Neural crest cell (in vitro differentiated cells): Measurements from ENCODE around the gene TRIM2. TPM values are rescaled to one million over a fixed set of nuclear protein-coding genes. Genes with fewer than 3 reads are reported as not detected.

Source experiments
- DNase-seq: peaks from one replicate; pipeline ENCODE4 v3.0.0; 2021; ENCODE audit warnings: low read depth, mixed read lengths, low spot score
- H3K27ac Mint-ChIP-seq: one replicate; pipeline ENCODE4 v1.8.0; 2021; ENCODE audit warnings: mild to moderate bottlenecking, mixed read lengths; ENCODE audit not compliant: unreplicated experiment
- H3K27me3 Mint-ChIP-seq: 2 replicates; pipeline ENCODE4 v1.8.0; 2021; ENCODE audit warnings: low read depth, mild to moderate bottlenecking, mixed read lengths
- H3K36me3 Mint-ChIP-seq: 2 replicates; pipeline ENCODE4 v1.8.0; 2021; ENCODE audit warnings: low read depth, mild to moderate bottlenecking, mixed read lengths
- H3K4me1 Mint-ChIP-seq: 2 replicates; pipeline ENCODE4 v1.8.0; 2021; ENCODE audit warnings: mixed read lengths
- H3K4me3 Mint-ChIP-seq: one replicate; pipeline ENCODE4 v1.8.0; 2021; ENCODE audit warnings: mild to moderate bottlenecking, mixed read lengths
- H3K9me3 Mint-ChIP-seq: 2 replicates; pipeline ENCODE4 v1.8.0; 2021; ENCODE audit warnings: mixed read lengths
- total RNA-seq: library from RNA; stranded (reverse); gene quantifications from 2 replicates; pipeline ENCODE4 v1.2.1, GENCODE V29; 2021
- TF ChIP-seq, protein P1 (sequence below): fragments of 200-600 bp; sonication (generic); conservative IDR thresholded peaks from 2 replicates; pipeline ENCODE4 v1.5.0; 2021; ENCODE audit warnings: antibody characterized with exemption, mild to moderate bottlenecking

Gene TRIM2
- total RNA-seq, 1 donor from 2014 or later, result 105 TPM

DNA sequence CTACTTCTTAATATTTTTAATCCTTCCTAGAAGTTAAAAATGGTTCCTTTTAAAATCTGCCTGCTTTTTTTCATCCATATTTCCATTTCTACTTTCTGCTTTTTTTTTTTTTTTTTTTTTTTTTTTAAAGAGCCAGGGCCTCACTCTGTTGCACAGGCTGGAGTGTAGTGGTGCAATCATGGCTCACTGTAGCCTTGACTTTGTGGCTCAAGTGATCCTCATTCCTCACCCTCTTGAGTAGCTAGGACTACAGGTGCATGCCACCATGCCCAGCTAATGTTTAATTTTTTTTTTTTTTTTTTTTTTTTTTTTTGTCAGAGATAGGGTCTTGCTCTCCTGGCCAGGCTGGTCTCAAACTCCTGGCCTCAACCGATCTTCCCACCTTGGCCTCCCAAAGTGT is 179.9 kb downstream of the TRIM2 start:
- Mint-ChIP-seq H3K36me3 (peaks cover 15% of the 10 kb centered on the region), H3K4me3 (no peak overlapping the region), H3K4me1 (no peaks in the 10 kb centered on the region), H3K27me3 (no peaks in the 10 kb centered on the region), H3K9me3 (no peaks in the 10 kb centered on the region), H3K27ac (no peak overlapping the region)
- DNase-seq, result no peak
- TF ChIP-seq, protein P1, sequence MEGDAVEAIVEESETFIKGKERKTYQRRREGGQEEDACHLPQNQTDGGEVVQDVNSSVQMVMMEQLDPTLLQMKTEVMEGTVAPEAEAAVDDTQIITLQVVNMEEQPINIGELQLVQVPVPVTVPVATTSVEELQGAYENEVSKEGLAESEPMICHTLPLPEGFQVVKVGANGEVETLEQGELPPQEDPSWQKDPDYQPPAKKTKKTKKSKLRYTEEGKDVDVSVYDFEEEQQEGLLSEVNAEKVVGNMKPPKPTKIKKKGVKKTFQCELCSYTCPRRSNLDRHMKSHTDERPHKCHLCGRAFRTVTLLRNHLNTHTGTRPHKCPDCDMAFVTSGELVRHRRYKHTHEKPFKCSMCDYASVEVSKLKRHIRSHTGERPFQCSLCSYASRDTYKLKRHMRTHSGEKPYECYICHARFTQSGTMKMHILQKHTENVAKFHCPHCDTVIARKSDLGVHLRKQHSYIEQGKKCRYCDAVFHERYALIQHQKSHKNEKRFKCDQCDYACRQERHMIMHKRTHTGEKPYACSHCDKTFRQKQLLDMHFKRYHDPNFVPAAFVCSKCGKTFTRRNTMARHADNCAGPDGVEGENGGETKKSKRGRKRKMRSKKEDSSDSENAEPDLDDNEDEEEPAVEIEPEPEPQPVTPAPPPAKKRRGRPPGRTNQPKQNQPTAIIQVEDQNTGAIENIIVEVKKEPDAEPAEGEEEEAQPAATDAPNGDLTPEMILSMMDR, result no peak

DNA sequence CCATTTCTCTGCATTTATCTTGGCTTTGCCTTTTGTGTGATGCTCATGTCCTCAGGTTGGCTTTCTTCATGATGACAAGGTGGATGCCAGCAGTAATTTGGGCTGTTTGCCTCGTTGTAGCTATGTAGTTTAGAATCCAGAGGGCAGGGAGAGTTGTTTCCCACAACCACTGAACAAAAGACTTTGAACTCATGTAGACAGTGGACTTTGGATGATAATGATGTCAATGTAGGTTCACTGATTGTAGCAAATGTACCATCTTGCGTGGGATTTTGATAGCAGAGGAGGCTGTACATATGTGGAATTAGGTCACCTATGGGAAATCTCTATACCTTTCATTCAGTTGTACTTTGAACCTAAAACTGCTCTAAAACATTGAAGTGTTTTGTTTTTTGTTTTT is 181.5 kb downstream of the TRIM2 start:
- DNase-seq, result no peak
- H3K36me3 Mint-ChIP-seq, result peaks cover 12% of the 10 kb centered on the region
- no peak overlapping the region for H3K27ac Mint-ChIP-seq

DNA sequence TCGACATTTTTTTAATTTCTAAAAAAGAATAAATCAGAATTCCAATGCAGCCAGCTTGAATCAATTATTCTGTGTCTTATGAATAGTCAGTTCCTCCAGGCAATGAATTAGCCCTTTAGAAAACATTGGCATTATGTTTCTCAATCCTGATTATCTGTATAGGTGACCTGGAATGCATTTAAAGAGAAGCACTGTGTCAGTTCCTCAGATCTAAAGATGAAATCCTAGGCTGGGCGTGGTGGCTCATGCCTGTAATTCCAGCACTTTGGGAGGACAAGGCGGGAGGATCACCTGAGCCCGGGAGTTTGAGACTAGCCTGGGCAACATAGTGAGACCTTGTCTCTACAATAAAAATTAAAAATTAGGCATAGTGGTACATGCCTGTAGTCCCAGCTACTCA is 183.7 kb downstream of the TRIM2 start:
- no peaks in the 10 kb centered on the region for H3K27me3 Mint-ChIP-seq
- DNase-seq, result no peak
- TF ChIP-seq, protein P1, result no peak
- no peaks in the 10 kb centered on the region for H3K4me1 Mint-ChIP-seq
- H3K27ac Mint-ChIP-seq, result no peak overlapping the region
- no peak overlapping the region for H3K4me3 Mint-ChIP-seq
- H3K36me3 Mint-ChIP-seq, result peaks cover 13% of the 10 kb centered on the region
- no peaks in the 10 kb centered on the region for H3K9me3 Mint-ChIP-seq

More for the DNA sequence above, 181.5 kb downstream of the TRIM2 start:
- no peak overlapping the region for H3K4me3 Mint-ChIP-seq
- no peaks in the 10 kb centered on the region for H3K9me3 Mint-ChIP-seq
- TF ChIP-seq, protein P1, result no peak
- H3K27me3 Mint-ChIP-seq, result no peaks in the 10 kb centered on the region
- no peaks in the 10 kb centered on the region for H3K4me1 Mint-ChIP-seq

Other genes with a start within 250 kb of the TRIM2 start
- 33.6 and 36.1 TPM in 2 replicates for gene MND1, start 140.2 kb downstream of the TRIM2 start, total RNA-seq